Measurements from ENCODE around the gene PDXK. TPM values are rescaled to one million over a fixed set of nuclear protein-coding genes. Genes with fewer than 3 reads are reported as not detected.

PDXK gene
- total RNA-seq, 1 donor from 2014 or later, result 63.8 TPM

- DNase-seq, result no peak
- Mint-ChIP-seq H3K4me3 (ENCODE audit: unreplicated experiment) (no peak overlapping the region), H3K4me1 (ENCODE audit: low read depth, unreplicated experiment) (peaks cover 33% of the 10 kb centered on the region), H3K27ac (ENCODE audit: unreplicated experiment) (peak overlapping the region; percentile 88), H3K27me3 (ENCODE audit: unreplicated experiment) (peaks cover 10% of the 10 kb centered on the region), H3K36me3 (ENCODE audit: unreplicated experiment) (peaks cover 5% of the 10 kb centered on the region), H3K9me3 (ENCODE audit: unreplicated experiment) (peaks cover 6% of the 10 kb centered on the region)
- TF ChIP-seq CTCF (IDR thresholded peaks at IDR 0.05; ENCODE audit: partially characterized antibody, unreplicated experiment), result no peak
These were observed 48.6 kb downstream of the PDXK start for GRCh38 chr21:43767498-43767983.

DNA sequence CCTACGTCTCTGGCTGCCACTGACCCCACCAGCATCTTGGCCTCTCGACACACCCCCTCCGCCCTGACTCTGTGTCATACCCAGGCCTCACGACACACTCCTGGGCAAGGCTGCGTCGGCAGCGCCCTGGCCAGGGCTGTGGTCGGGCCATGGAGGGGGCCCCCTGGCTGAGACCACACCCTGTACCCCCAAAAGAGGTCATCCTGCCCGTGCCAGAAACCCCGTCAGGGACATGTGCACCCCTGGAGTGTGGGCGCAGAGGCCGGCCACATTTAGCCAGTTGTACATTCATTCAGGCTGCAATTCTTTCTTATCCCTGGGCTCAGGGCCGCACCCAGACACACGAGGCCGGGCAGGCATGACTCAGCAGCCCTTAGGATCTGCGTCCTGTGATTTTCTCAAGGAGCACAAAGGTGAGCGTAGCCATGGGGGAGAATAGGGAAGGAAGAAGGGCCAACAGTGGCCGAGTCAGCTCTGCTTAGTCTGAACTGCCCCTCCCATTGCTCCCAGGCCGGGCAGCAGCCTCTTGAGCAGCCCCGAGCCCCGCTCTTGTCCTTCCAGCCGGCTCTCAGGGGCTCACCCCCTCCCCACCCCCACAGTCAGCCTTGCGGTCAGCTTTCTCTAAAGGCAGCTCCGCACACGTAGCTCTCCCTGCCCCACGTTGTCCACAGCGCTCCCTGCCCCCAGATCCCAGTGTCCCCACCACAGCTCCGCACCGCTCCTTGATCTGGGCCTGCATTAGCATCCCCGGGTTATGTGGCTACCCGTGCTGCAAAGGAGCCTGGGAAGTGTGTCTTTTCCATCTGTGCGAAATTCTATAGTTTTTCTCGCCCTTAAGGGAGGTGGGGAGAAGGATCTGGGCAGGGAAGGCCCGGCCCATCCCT, 49.3 kb downstream of the PDXK start:
- DNase-seq, result no peak
- Mint-ChIP-seq H3K9me3 (ENCODE audit: unreplicated experiment) (peaks cover 5% of the 10 kb centered on the region), H3K4me3 (ENCODE audit: unreplicated experiment) (peak overlapping the region; percentile 5), H3K27ac (ENCODE audit: unreplicated experiment) (peak overlapping the region; percentile 88), H3K4me1 (ENCODE audit: low read depth, unreplicated experiment) (peaks cover 33% of the 10 kb centered on the region), H3K27me3 (ENCODE audit: unreplicated experiment) (peaks cover 10% of the 10 kb centered on the region), H3K36me3 (ENCODE audit: unreplicated experiment) (peaks cover 5% of the 10 kb centered on the region)
- no peak for TF ChIP-seq CTCF (IDR thresholded peaks at IDR 0.05; ENCODE audit: partially characterized antibody, unreplicated experiment)

GRCh38 chr21:43768868-43769167, 49.9 kb downstream of the PDXK start:
- TF ChIP-seq CTCF (IDR thresholded peaks at IDR 0.05; ENCODE audit: partially characterized antibody, unreplicated experiment), result no peak
- Mint-ChIP-seq H3K27me3 (ENCODE audit: unreplicated experiment) (peaks cover 10% of the 10 kb centered on the region), H3K36me3 (ENCODE audit: unreplicated experiment) (peaks cover 5% of the 10 kb centered on the region), H3K9me3 (ENCODE audit: unreplicated experiment) (peaks cover 7% of the 10 kb centered on the region), H3K4me1 (ENCODE audit: low read depth, unreplicated experiment) (peaks cover 33% of the 10 kb centered on the region), H3K4me3 (ENCODE audit: unreplicated experiment) (peak overlapping the region; percentile 5), H3K27ac (ENCODE audit: unreplicated experiment) (peak overlapping the region; percentile 52)
- DNase-seq, result no peak

GRCh38 chr21:43769325-43769958, 50.5 kb downstream of the PDXK start:
- Mint-ChIP-seq H3K27me3 (ENCODE audit: unreplicated experiment) (peaks cover 10% of the 10 kb centered on the region), H3K9me3 (ENCODE audit: unreplicated experiment) (peaks cover 6% of the 10 kb centered on the region), H3K4me1 (ENCODE audit: low read depth, unreplicated experiment) (peaks cover 33% of the 10 kb centered on the region), H3K27ac (ENCODE audit: unreplicated experiment) (no peak overlapping the region), H3K4me3 (ENCODE audit: unreplicated experiment) (no peak overlapping the region), H3K36me3 (ENCODE audit: unreplicated experiment) (peaks cover 5% of the 10 kb centered on the region)
- no peak for TF ChIP-seq CTCF (IDR thresholded peaks at IDR 0.05; ENCODE audit: partially characterized antibody, unreplicated experiment)
- DNase-seq, result no peak
